Osteoblast (primary cell): ENCODE results near the gene FSTL4. TPM values are rescaled to one million over a fixed set of nuclear protein-coding genes. Genes with fewer than 3 reads are reported as not detected.

ENCODE experiments used
- DNase-seq: peaks from one replicate; pipeline ENCODE4 v3.0.0; 2011; ENCODE audit warnings: low spot score, mixed read lengths; ENCODE audit not compliant: insufficient read length; ENCODE audit errors: missing footprints
- H2AFZ ChIP-seq: 2 replicates; pipeline ENCODE4 v1.6.0; 2011; ENCODE audit warnings: mild to moderate bottlenecking, low read length
- H3K27ac ChIP-seq: 2 replicates; pipeline ENCODE4 v1.5.1; 2011; ENCODE audit warnings: mild to moderate bottlenecking, low read depth, low read length, moderate library complexity
- H3K27me3 ChIP-seq: 2 replicates; pipeline ENCODE4 v1.6.0; 2012; ENCODE audit warnings: mild to moderate bottlenecking, control low read depth, inconsistent platforms, low read length, moderate library complexity; ENCODE audit not compliant: insufficient read depth
- H3K36me3 ChIP-seq: 2 replicates; pipeline ENCODE4 v1.5.1; 2011; ENCODE audit warnings: mild to moderate bottlenecking, low read length, control low read depth, moderate library complexity; ENCODE audit not compliant: insufficient read depth
- H3K4me1 ChIP-seq: 2 replicates; pipeline ENCODE4 v1.5.1; 2011; ENCODE audit warnings: mild to moderate bottlenecking, low read length, control low read depth, moderate library complexity; ENCODE audit not compliant: insufficient read depth
- H3K4me2 ChIP-seq: 2 replicates; pipeline ENCODE4 v1.6.0; 2011; ENCODE audit warnings: mild to moderate bottlenecking, low read length; ENCODE audit not compliant: insufficient read depth
- H3K4me3 ChIP-seq: fragments of 200-600 bp; sonication (generic); 3 replicates; pipeline ENCODE4 v1.5.1; 2012; ENCODE audit warnings: mild to moderate bottlenecking, low read length, inconsistent platforms; ENCODE audit not compliant: insufficient read depth
- H3K79me2 ChIP-seq: 2 replicates; pipeline ENCODE4 v1.6.0; 2012; ENCODE audit warnings: mild to moderate bottlenecking, low read length, control low read depth, inconsistent platforms; ENCODE audit not compliant: insufficient read depth
- H3K9me3 ChIP-seq: 2 replicates; pipeline ENCODE4 v1.5.1; 2011; ENCODE audit warnings: low read depth, low read length, control low read depth
- H4K20me1 ChIP-seq: 2 replicates; pipeline ENCODE4 v1.6.0; 2012; ENCODE audit warnings: mild to moderate bottlenecking, low read length, control low read depth; ENCODE audit not compliant: insufficient read depth
- total RNA-seq: library from RNA; depleted of rRNA; stranded (reverse); fragments of >200 nt; gene quantifications from 2 replicates; pipeline ENCODE4 v1.2.3, GENCODE V29; 2012
- TF ChIP-seq, protein P1 (sequence below): IDR thresholded peaks from 2 replicates; pipeline ENCODE4 v1.5.1; 2011; ENCODE audit warnings: mild to moderate bottlenecking, low read depth, low read length, moderate library complexity; ENCODE audit errors: extremely low read depth

Gene FSTL4
- total RNA-seq, 1 donor, result not detected

DNA sequence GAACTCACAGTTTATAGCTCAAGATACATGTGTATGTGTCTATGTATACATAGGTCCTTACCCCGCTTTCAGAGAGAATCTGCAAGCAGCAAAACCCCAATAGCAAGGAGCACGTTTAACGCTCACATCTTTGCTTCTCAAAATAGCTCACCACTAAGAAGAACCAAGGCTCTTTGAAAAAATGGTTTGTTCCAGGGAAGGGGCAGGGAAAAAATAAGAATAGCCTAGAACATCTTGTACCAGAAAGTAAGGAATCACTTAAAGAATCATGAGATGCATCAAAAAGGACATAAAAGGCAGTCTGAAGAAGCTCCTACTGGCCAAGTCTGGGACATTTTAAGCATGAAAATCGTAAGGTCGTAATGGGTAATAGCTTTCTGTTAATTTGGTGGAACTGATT, 196.4 kb downstream of the FSTL4 start:
- no peaks in the 10 kb centered on the region for H3K9me3 ChIP-seq

DNA sequence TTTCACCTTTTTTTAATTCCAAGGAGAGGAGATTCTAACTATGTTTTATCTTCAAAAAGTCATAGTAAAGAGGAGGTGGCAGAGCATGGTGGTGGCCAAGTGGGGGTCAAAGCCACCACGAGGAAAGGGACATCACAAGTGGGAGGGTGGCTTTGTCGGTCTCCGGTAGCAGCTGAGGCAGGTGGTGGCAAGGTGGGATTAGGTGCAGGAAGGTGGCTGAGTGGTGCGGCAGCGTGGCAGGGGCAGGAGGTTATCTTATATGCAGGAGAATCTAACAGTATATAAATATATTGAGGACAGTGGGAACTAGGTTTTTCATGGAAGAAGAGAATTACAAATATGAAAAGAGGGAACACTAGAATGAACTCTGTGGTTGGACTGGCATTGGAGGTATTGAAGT, 196.8 kb downstream of the FSTL4 start:
- no peaks in the 10 kb centered on the region for H3K79me2 ChIP-seq
- H3K9me3 ChIP-seq, result no peaks in the 10 kb centered on the region
- no peak for DNase-seq
- H3K4me3 ChIP-seq, result no peak overlapping the region
- no peaks in the 10 kb centered on the region for H4K20me1 ChIP-seq
- H3K27ac ChIP-seq, result no peak overlapping the region
- no peak overlapping the region for H2AFZ ChIP-seq
- H3K27me3 ChIP-seq, result no peaks in the 10 kb centered on the region
- TF ChIP-seq, protein P1, sequence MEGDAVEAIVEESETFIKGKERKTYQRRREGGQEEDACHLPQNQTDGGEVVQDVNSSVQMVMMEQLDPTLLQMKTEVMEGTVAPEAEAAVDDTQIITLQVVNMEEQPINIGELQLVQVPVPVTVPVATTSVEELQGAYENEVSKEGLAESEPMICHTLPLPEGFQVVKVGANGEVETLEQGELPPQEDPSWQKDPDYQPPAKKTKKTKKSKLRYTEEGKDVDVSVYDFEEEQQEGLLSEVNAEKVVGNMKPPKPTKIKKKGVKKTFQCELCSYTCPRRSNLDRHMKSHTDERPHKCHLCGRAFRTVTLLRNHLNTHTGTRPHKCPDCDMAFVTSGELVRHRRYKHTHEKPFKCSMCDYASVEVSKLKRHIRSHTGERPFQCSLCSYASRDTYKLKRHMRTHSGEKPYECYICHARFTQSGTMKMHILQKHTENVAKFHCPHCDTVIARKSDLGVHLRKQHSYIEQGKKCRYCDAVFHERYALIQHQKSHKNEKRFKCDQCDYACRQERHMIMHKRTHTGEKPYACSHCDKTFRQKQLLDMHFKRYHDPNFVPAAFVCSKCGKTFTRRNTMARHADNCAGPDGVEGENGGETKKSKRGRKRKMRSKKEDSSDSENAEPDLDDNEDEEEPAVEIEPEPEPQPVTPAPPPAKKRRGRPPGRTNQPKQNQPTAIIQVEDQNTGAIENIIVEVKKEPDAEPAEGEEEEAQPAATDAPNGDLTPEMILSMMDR, result no peak
- no peak overlapping the region for H3K4me2 ChIP-seq
- no peaks in the 10 kb centered on the region for H3K36me3 ChIP-seq
- no peaks in the 10 kb centered on the region for H3K4me1 ChIP-seq

More for the DNA sequence above, 196.4 kb downstream of the FSTL4 start:
- DNase-seq, result no peak
- Histone ChIP-seq H3K4me1 (no peaks in the 10 kb centered on the region), H3K79me2 (no peaks in the 10 kb centered on the region), H3K4me3 (no peak overlapping the region), H3K27me3 (no peaks in the 10 kb centered on the region), H3K4me2 (no peak overlapping the region), H3K36me3 (no peaks in the 10 kb centered on the region), H3K27ac (no peak overlapping the region), H2AFZ (no peak overlapping the region), H4K20me1 (no peaks in the 10 kb centered on the region)
- TF ChIP-seq, protein P1, result no peak

DNA sequence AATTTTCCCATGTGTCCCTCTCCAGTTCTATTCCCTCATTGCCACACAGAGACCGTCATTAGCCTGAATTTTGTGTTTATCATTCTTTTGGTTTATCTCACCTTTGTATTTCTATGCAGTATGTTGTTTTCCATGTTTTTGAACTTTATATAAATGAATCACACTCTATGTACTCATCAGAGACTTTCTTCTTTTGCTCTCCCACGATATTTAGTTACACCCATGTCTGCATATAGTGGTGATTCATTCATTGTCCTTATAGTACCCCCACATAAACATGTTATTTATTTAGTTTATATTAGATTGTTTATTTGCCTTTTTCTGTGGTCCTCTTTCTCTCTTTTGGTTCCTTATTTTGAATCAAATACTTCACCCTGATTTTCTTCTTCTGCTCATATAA, 199.7 kb downstream of the FSTL4 start:
- TF ChIP-seq, protein P1, result no peak

DNA sequence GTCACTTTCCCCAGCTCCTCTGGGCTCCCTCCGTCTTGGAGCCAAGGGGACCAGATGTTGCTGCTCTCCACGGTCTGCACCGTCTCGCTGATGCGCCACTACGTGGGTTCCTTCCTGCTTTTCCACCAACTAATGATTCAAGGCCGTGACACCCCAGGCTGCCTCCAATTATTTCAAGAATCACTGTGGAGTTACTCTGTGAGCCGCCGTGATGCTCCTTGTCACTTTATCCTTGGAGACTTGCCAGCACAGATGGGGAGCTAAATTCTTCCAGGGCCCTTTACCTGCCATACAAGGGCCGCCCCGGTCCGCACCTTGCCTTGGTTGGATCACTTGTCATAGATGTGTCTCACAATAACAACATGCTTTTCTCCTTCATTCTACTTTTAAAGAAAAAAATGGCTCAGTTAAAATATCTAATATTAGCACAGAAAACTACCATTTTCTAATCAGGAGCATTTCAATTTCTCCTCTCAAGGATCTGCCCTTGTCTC, 202.0 kb downstream of the FSTL4 start:
- no peak overlapping the region for H3K27ac ChIP-seq
- no peaks in the 10 kb centered on the region for H4K20me1 ChIP-seq
- no peaks in the 10 kb centered on the region for H3K9me3 ChIP-seq
- no peak overlapping the region for H3K4me2 ChIP-seq
- no peaks in the 10 kb centered on the region for H3K27me3 ChIP-seq
- H3K79me2 ChIP-seq, result no peaks in the 10 kb centered on the region
- no peak overlapping the region for H3K4me3 ChIP-seq
- DNase-seq, result no peak
- TF ChIP-seq, protein P1, result no peak
- no peak overlapping the region for H2AFZ ChIP-seq
- no peaks in the 10 kb centered on the region for H3K4me1 ChIP-seq
- H3K36me3 ChIP-seq, result no peaks in the 10 kb centered on the region

More for the DNA sequence above, 199.7 kb downstream of the FSTL4 start:
- H2AFZ ChIP-seq, result no peak overlapping the region
- no peaks in the 10 kb centered on the region for H3K9me3 ChIP-seq
- H3K27ac ChIP-seq, result no peak overlapping the region
- H3K79me2 ChIP-seq, result no peaks in the 10 kb centered on the region
- no peaks in the 10 kb centered on the region for H3K27me3 ChIP-seq
- no peak overlapping the region for H3K4me2 ChIP-seq
- H3K4me3 ChIP-seq, result no peak overlapping the region
- no peaks in the 10 kb centered on the region for H3K36me3 ChIP-seq
- no peaks in the 10 kb centered on the region for H4K20me1 ChIP-seq
- no peak for DNase-seq
- no peaks in the 10 kb centered on the region for H3K4me1 ChIP-seq
